ENCODE measurements around the gene POGZ. TPM values are rescaled to one million over a fixed set of nuclear protein-coding genes. Genes with fewer than 3 reads are reported as not detected.

Gene POGZ
- total RNA-seq, 4 donors from 2014 or later, result 34.3 to 191 (median 62.8) TPM

- Histone ChIP-seq H3K36me3 (no peaks in the 10 kb centered on the region), H3K9me3 (no peaks in the 10 kb centered on the region), H3K27me3 (no peaks in the 10 kb centered on the region), H3K4me1 (no peaks in the 10 kb centered on the region), H3K4me3 (no peak overlapping the region), H3K27ac (no peak overlapping the region)
- intact Hi-C loops (cut with DNase I; ENCODE audit: low total_unique reads), result no loop called here
- no peak for TF ChIP-seq CTCF (IDR thresholded peaks at IDR 0.05)
- TF ChIP-seq POLR2A (IDR thresholded peaks at IDR 0.05), result no peak
- no peak for DNase-seq
Measured at GRCh38 chr1:151418081-151418480, 41.2 kb downstream of the POGZ start.

GRCh38 chr1:151416231-151416630, 43.1 kb downstream of the POGZ start:
- no peaks in the 10 kb centered on the region for H3K4me1 ChIP-seq
- intact Hi-C loops (cut with DNase I; ENCODE audit: low total_unique reads), result no loop called here
- no peaks in the 10 kb centered on the region for H3K36me3 ChIP-seq
- no peak for TF ChIP-seq CTCF (IDR thresholded peaks at IDR 0.05)
- no peak for TF ChIP-seq POLR2A (IDR thresholded peaks at IDR 0.05)
- no peaks in the 10 kb centered on the region for H3K9me3 ChIP-seq
- H3K27me3 ChIP-seq, result no peaks in the 10 kb centered on the region
- H3K4me3 ChIP-seq, result no peak overlapping the region
- no peak overlapping the region for H3K27ac ChIP-seq
- no peak for DNase-seq

- no peak for DNase-seq
- no peaks in the 10 kb centered on the region for H3K27me3 ChIP-seq
- no peaks in the 10 kb centered on the region for H3K36me3 ChIP-seq
- intact Hi-C loops (cut with DNase I; ENCODE audit: low total_unique reads), result no loop called here
- no peak overlapping the region for H3K4me3 ChIP-seq
- TF ChIP-seq POLR2A (IDR thresholded peaks at IDR 0.05), result no peak
- TF ChIP-seq CTCF (IDR thresholded peaks at IDR 0.05), result no peak
- no peak overlapping the region for H3K27ac ChIP-seq
- no peaks in the 10 kb centered on the region for H3K9me3 ChIP-seq
- no peaks in the 10 kb centered on the region for H3K4me1 ChIP-seq
Measured at GRCh38 chr1:151411884-151412283, 47.4 kb downstream of the POGZ start.

- Histone ChIP-seq H3K27ac (no peak overlapping the region), H3K4me3 (no peak overlapping the region), H3K27me3 (no peaks in the 10 kb centered on the region), H3K4me1 (no peaks in the 10 kb centered on the region), H3K9me3 (no peaks in the 10 kb centered on the region), H3K36me3 (no peaks in the 10 kb centered on the region)
- DNase-seq, result no peak
- TF ChIP-seq CTCF (IDR thresholded peaks at IDR 0.05) (no peak), POLR2A (IDR thresholded peaks at IDR 0.05) (no peak)
- intact Hi-C loops (cut with DNase I; ENCODE audit: low total_unique reads), result loop anchor here (10.0 kb wide), 1 partner anchor 64 kb away; the partner anchor contains the start of gene RFX5
Measured at GRCh38 chr1:151408891-151409290, 50.4 kb downstream of the POGZ start.

- Histone ChIP-seq H3K27ac (no peak overlapping the region), H3K36me3 (no peaks in the 10 kb centered on the region)
Measured at GRCh38 chr1:151407304-151407703, 52.0 kb downstream of the POGZ start.

More at GRCh38 chr1:151407304-151407703, 52.0 kb downstream of the POGZ start:
- intact Hi-C loops (cut with DNase I; ENCODE audit: low total_unique reads), result loop anchor here (10.0 kb wide), 1 partner anchor 63 kb away; the partner anchor contains the start of gene RFX5
- Histone ChIP-seq H3K9me3 (no peaks in the 10 kb centered on the region), H3K4me3 (no peak overlapping the region), H3K4me1 (no peaks in the 10 kb centered on the region), H3K27me3 (no peaks in the 10 kb centered on the region)
- no peak for DNase-seq
- TF ChIP-seq CTCF (IDR thresholded peaks at IDR 0.05), result no peak
- no peak for TF ChIP-seq POLR2A (IDR thresholded peaks at IDR 0.05)
